HEK293 (cell line): ENCODE data around the gene MAPKAP1.

Experiments used
- CTCF ChIA-PET: fragments of 350-600 bp; formaldehyde crosslinking; extraction: SDS; loops from one replicate; lab custom pipeline; 2021; ENCODE audit warnings: antibody characterized with exemption; lab: Yijun Ruan, JAX
- POLR2A ChIA-PET: fragments of 300-600 bp; formaldehyde crosslinking; extraction: SDS; loops from one replicate; lab custom pipeline; 2020; ENCODE audit warnings: antibody characterized with exemption, inconsistent platforms; lab: Yijun Ruan, JAX
- H3K27ac ChIP-seq: fragments of 200-500 bp; sonication (Bioruptor generic); 2 replicates; pipeline ENCODE4 v1.5.1; 2014; ENCODE audit warnings: low read depth, low read length, control low read depth, inconsistent platforms; ENCODE audit errors: extremely low read depth
- H3K36me3 ChIP-seq, 2 experiments: fragments of 200-500 bp in 1 of 2; sonication (Bioruptor generic) in 1 of 2; 1 replicate in 1 of 2; 2 replicates in 1 of 2; pipeline ENCODE4 v1.5.1; 2014 to 2017; ENCODE audit warnings: inconsistent platforms in 2 of 2, low read length in 2 of 2; ENCODE audit not compliant: control insufficient read depth in 2 of 2, insufficient read depth in 1 of 2
- H3K4me1 ChIP-seq: fragments of 200-500 bp; sonication (Bioruptor generic); 2 replicates; pipeline ENCODE4 v1.5.1; 2014; ENCODE audit warnings: mild to moderate bottlenecking, low read length, inconsistent platforms; ENCODE audit not compliant: control insufficient read depth, insufficient read depth
- H3K4me3 ChIP-seq: 2 replicates; pipeline ENCODE4 v1.5.1; 2011; ENCODE audit warnings: low read depth, mild to moderate bottlenecking, control low read depth, low read length, moderate library complexity
- H3K9me3 ChIP-seq: fragments of 200-500 bp; sonication (Bioruptor generic); 2 replicates; pipeline ENCODE4 v1.5.1; 2014; ENCODE audit warnings: low read depth, low read length, inconsistent platforms; ENCODE audit not compliant: control insufficient read depth, insufficient read depth
- GLIS1 ChIP-seq: fragments of 450-650 bp; formaldehyde crosslinking; IDR thresholded peaks from 2 replicates; pipeline ENCODE4 v1.5.1; 2016; ENCODE audit warnings: missing biosample characterization, missing genetic modification characterization
- KLF16 ChIP-seq: fragments of 450-650 bp; formaldehyde crosslinking; IDR thresholded peaks from 2 replicates; pipeline ENCODE4 v1.5.1; 2017; ENCODE audit warnings: missing biosample characterization, missing genetic modification characterization
- MZF1 ChIP-seq: fragments of 450-650 bp; formaldehyde crosslinking; IDR thresholded peaks from 2 replicates; pipeline ENCODE4 v1.5.1; 2017; ENCODE audit warnings: missing biosample characterization, missing genetic modification characterization, borderline replicate concordance
- SP7 ChIP-seq: fragments of 450-650 bp; formaldehyde crosslinking; IDR thresholded peaks from 2 replicates; pipeline ENCODE4 v1.5.1; 2016; ENCODE audit warnings: missing biosample characterization, missing genetic modification characterization
- ZBTB20 ChIP-seq: fragments of 450-650 bp; formaldehyde crosslinking; IDR thresholded peaks from 2 replicates; pipeline ENCODE4 v1.5.1; 2016; ENCODE audit warnings: missing biosample characterization, missing genetic modification characterization
- ZFP3 ChIP-seq: fragments of 450-650 bp; formaldehyde crosslinking; IDR thresholded peaks from 2 replicates; pipeline ENCODE4 v1.5.1; 2016; ENCODE audit warnings: low read depth, missing biosample characterization, missing genetic modification characterization
- ZFP37 ChIP-seq: fragments of 450-650 bp; formaldehyde crosslinking; IDR thresholded peaks from 2 replicates; pipeline ENCODE4 v1.5.1; 2016; ENCODE audit warnings: missing biosample characterization, missing genetic modification characterization
- ZNF121 ChIP-seq: fragments of 450-650 bp; formaldehyde crosslinking; IDR thresholded peaks from 2 replicates; pipeline ENCODE4 v1.5.1; 2016; ENCODE audit warnings: missing biosample characterization, missing genetic modification characterization
- ZNF146 ChIP-seq: fragments of 450-650 bp; formaldehyde crosslinking; IDR thresholded peaks from 2 replicates; pipeline ENCODE4 v1.5.1; 2016; ENCODE audit warnings: missing biosample characterization, missing genetic modification characterization
- ZNF16 ChIP-seq: fragments of 450-650 bp; formaldehyde crosslinking; IDR thresholded peaks from 2 replicates; pipeline ENCODE4 v1.5.1; 2016; ENCODE audit warnings: low read depth, missing biosample characterization, missing genetic modification characterization
- ZNF221 ChIP-seq: fragments of 450-650 bp; formaldehyde crosslinking; IDR thresholded peaks from 2 replicates; pipeline ENCODE4 v1.5.1; 2017; ENCODE audit warnings: missing biosample characterization, missing genetic modification characterization, borderline replicate concordance
- ZNF302 ChIP-seq: fragments of 450-650 bp; formaldehyde crosslinking; IDR thresholded peaks from 2 replicates; pipeline ENCODE4 v1.5.1; 2016; ENCODE audit warnings: missing biosample characterization, missing genetic modification characterization, low read depth
- ZNF350 ChIP-seq: fragments of 450-650 bp; formaldehyde crosslinking; IDR thresholded peaks from 2 replicates; pipeline ENCODE4 v1.5.0; 2017; ENCODE audit warnings: missing biosample characterization, mild to moderate bottlenecking, missing genetic modification characterization
- ZNF391 ChIP-seq: fragments of 450-650 bp; formaldehyde crosslinking; IDR thresholded peaks from 2 replicates; pipeline ENCODE4 v1.5.1; 2016; ENCODE audit warnings: low read depth, missing biosample characterization, missing genetic modification characterization, borderline replicate concordance
- ZNF48 ChIP-seq: fragments of 450-650 bp; formaldehyde crosslinking; IDR thresholded peaks from 2 replicates; pipeline ENCODE4 v1.5.1; 2016; ENCODE audit warnings: missing biosample characterization, missing genetic modification characterization
- ZNF501 ChIP-seq: fragments of 450-650 bp; formaldehyde crosslinking; IDR thresholded peaks from 2 replicates; pipeline ENCODE4 v1.5.1; 2016; ENCODE audit warnings: missing biosample characterization, missing genetic modification characterization
- ZNF544 ChIP-seq: fragments of 450-650 bp; formaldehyde crosslinking; IDR thresholded peaks from 2 replicates; pipeline ENCODE4 v1.5.0; 2017; ENCODE audit warnings: missing biosample characterization, missing genetic modification characterization
- ZNF560 ChIP-seq: fragments of 450-650 bp; formaldehyde crosslinking; IDR thresholded peaks from 2 replicates; pipeline ENCODE4 v1.5.1; 2017; ENCODE audit warnings: missing biosample characterization, missing genetic modification characterization, borderline replicate concordance
- ZNF600 ChIP-seq: fragments of 450-650 bp; formaldehyde crosslinking; IDR thresholded peaks from 2 replicates; pipeline ENCODE4 v1.5.1; 2016; ENCODE audit warnings: missing biosample characterization, missing genetic modification characterization
- ZNF623 ChIP-seq: fragments of 450-650 bp; formaldehyde crosslinking; IDR thresholded peaks from 2 replicates; pipeline ENCODE4 v1.5.1; 2016; ENCODE audit warnings: missing biosample characterization, missing genetic modification characterization
- ZNF677 ChIP-seq: fragments of 450-650 bp; IDR thresholded peaks from 2 replicates; pipeline ENCODE4 v1.5.0; 2018; ENCODE audit warnings: missing biosample characterization, mild to moderate bottlenecking, missing genetic modification characterization, moderate library complexity
- ZNF791 ChIP-seq: fragments of 450-650 bp; formaldehyde crosslinking; IDR thresholded peaks from 2 replicates; pipeline ENCODE4 v1.5.1; 2016; ENCODE audit warnings: missing biosample characterization, missing genetic modification characterization
- TF ChIP-seq, protein P1 (sequence below): fragments of 450-650 bp; formaldehyde crosslinking; IDR thresholded peaks from 2 replicates; pipeline ENCODE4 v1.5.1; 2016; ENCODE audit warnings: missing biosample characterization, missing genetic modification characterization
- TF ChIP-seq, protein P2 (sequence below): fragments of 450-650 bp; formaldehyde crosslinking; IDR thresholded peaks from 2 replicates; pipeline ENCODE4 v1.5.1; 2017; ENCODE audit warnings: missing biosample characterization, mild to moderate bottlenecking, missing genetic modification characterization, moderate library complexity

MAPKAP1 gene

DNA sequence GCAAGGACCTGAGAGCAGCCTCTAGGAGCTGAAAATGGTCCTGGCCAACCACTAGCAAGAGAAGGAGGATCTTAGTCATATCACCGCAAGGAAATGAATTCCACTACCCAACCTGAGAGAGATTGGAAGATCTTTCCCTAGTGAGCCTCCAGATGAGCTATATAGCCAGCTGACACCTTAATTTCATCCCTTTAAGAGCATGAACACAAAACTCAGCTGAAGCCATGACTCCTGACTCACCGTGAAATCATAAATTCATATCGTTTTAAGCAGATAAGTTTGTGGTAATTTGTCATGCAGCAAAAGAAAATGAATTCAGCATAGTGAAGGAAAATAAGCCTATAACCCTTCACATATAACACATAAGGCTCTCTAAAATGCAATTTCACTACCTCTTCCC, 23.5 kb downstream of the MAPKAP1 start:
- Histone ChIP-seq H3K4me3 (no peak overlapping the region), H3K9me3 (no peaks in the 10 kb centered on the region), H3K36me3 (no peaks in the 10 kb centered on the region), H3K27ac (no peak overlapping the region), H3K4me1 (peaks cover 7% of the 10 kb centered on the region; the same call in 1 of the 2 replicates)
- TF ChIP-seq ZNF600 = 0 out of 2 replicates have a peak, but pooled peaks have one; percentile 26
- TF ChIP-seq, protein P1, sequence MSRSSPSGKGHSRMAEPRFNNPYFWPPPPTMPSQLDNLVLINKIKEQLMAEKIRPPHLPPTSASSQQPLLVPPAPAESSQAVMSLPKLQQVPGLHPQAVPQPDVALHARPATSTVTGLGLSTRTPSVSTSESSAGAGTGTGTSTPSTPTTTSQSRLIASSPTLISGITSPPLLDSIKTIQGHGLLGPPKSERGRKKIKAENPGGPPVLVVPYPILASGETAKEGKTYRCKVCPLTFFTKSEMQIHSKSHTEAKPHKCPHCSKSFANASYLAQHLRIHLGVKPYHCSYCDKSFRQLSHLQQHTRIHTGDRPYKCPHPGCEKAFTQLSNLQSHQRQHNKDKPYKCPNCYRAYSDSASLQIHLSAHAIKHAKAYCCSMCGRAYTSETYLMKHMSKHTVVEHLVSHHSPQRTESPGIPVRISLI (tag by site-specific recombination) = no peak
- CTCF ChIA-PET = interaction anchor here (0.6 kb wide), 1 partner anchor 325 kb away, joined by 5 read pairs; no protein-coding TSS in a partner anchor
- POLR2A ChIA-PET = no interaction called here

DNA sequence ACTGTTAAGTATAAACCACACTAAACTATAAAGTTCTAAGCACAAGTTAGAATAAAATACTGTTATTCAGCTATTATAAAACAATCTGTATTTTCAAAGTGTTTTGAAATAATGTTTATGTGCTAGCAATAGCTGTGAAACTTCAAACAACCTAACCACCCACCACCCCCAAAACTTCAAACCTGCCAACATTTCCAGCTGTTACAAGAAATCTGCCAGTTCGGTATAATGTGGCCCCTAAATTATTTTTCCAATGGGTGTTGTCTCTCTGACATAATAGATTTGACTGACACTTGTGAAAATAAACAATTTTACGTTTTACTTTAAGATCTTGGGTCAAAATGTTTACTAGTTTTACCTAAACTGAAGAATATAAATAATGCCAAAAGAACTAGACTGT, 24.7 kb downstream of the MAPKAP1 start:
- CTCF ChIA-PET = interaction anchor here (0.6 kb wide), 1 partner anchor 10 kb away, joined by 3 read pairs; no protein-coding TSS in a partner anchor

DNA sequence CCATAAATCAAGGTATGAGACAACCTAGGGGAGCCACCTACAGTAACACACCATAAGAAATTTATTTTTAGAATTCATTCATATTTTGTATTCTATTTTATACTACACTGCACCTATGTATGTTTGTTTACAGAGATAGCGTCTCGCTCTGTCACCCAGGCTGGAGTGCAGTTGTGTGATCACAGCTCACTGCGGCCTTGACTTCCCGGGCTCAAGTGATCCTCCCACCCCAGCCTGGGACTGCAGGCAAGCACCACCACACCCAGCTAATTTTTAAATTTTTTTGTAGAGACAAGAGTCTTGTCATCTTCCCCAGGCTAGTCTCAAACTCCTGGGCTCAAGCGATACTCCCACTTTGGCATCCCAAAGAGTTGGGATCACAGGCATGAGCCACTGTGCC, 25.4 kb downstream of the MAPKAP1 start:
- TF ChIP-seq, protein P2, sequence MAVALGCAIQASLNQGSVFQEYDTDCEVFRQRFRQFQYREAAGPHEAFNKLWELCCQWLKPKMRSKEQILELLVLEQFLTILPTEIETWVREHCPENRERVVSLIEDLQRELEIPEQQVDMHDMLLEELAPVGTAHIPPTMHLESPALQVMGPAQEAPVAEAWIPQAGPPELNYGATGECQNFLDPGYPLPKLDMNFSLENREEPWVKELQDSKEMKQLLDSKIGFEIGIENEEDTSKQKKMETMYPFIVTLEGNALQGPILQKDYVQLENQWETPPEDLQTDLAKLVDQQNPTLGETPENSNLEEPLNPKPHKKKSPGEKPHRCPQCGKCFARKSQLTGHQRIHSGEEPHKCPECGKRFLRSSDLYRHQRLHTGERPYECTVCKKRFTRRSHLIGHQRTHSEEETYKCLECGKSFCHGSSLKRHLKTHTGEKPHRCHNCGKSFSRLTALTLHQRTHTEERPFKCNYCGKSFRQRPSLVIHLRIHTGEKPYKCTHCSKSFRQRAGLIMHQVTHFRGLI (tag by site-specific recombination) = no peak
- TF ChIP-seq ZNF48 (tag by site-specific recombination) (no peak), ZNF544 (tag by site-specific recombination) (no peak), SP7 (tag by site-specific recombination) (no peak)
- ChIA-PET CTCF (no interaction called here), POLR2A (interaction anchor here (0.6 to 0.9 kb wide), 2 partner anchors 25 to 259 kb away, joined by 3 to 4 read pairs; partner anchors contain the start of gene MAPKAP1)
- Histone ChIP-seq H3K36me3 (no peaks in the 10 kb centered on the region), H3K27ac (no peak overlapping the region), H3K4me1 (peaks cover 7% of the 10 kb centered on the region; the same call in 1 of the 2 replicates), H3K4me3 (no peak overlapping the region), H3K9me3 (no peaks in the 10 kb centered on the region)

More for the DNA sequence above, 24.7 kb downstream of the MAPKAP1 start:
- POLR2A ChIA-PET = interaction anchor here (0.9 kb wide), 1 partner anchor 25 kb away, joined by 4 read pairs; the partner anchor contains the start of gene MAPKAP1
- Histone ChIP-seq H3K4me3 (no peak overlapping the region), H3K9me3 (no peaks in the 10 kb centered on the region), H3K27ac (no peak overlapping the region), H3K36me3 (no peaks in the 10 kb centered on the region), H3K4me1 (peaks cover 7% of the 10 kb centered on the region; the same call in 1 of the 2 replicates)
- no peak for TF ChIP-seq ZFP37 (tag by site-specific recombination)
- no peak for TF ChIP-seq ZNF560 (tag by site-specific recombination)
- no peak for TF ChIP-seq ZNF121 (tag by site-specific recombination)
- no peak for TF ChIP-seq ZNF350
- no peak for TF ChIP-seq ZNF16 (tag by site-specific recombination)
- no peak for TF ChIP-seq ZNF791 (tag by site-specific recombination)
- no peak for TF ChIP-seq KLF16 (tag by site-specific recombination)
- no peak for TF ChIP-seq ZNF391 (tag by site-specific recombination)
- TF ChIP-seq ZNF146 (tag by site-specific recombination) = no peak
- no peak for TF ChIP-seq ZNF501 (tag by site-specific recombination)
- no peak for TF ChIP-seq MZF1 (tag by site-specific recombination)
- TF ChIP-seq GLIS1 (tag by site-specific recombination) = no peak
- no peak for TF ChIP-seq ZNF302
- no peak for TF ChIP-seq ZNF221 (tag by site-specific recombination)
- no peak for TF ChIP-seq ZNF677 (tag by site-specific recombination)
- TF ChIP-seq ZBTB20 (tag by site-specific recombination) = no peak
- no peak for TF ChIP-seq ZFP3 (tag by site-specific recombination)
- no peak for TF ChIP-seq ZNF623
